D341Med (cell line): ENCODE measurements around the gene VWF.

ENCODE experiments used
- DNase-seq: peaks from one replicate; pipeline ENCODE4 v3.0.0; 2012; ENCODE audit warnings: low spot score

The VWF gene

DNA sequence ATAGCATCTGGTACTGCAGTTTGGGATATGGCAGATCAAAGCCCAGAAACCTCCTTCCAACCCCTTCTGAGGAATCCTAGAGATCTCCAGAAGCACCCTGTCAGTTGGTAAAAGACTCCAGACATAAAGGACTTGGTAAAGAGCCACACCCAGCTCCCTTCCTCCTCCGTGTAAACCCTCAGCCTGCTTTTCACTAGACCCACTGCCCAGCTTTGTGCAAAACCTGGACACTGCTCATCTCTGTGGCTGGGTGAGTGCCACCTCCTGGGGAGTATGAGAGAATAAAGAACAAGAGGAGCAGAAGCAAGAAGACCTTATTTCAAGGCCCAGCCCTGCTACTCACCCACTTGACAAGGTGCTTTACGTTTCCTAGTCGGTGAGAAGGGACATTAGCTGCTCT lies 212.5 kb downstream of the VWF start:
- DNase-seq, result no peak

DNA sequence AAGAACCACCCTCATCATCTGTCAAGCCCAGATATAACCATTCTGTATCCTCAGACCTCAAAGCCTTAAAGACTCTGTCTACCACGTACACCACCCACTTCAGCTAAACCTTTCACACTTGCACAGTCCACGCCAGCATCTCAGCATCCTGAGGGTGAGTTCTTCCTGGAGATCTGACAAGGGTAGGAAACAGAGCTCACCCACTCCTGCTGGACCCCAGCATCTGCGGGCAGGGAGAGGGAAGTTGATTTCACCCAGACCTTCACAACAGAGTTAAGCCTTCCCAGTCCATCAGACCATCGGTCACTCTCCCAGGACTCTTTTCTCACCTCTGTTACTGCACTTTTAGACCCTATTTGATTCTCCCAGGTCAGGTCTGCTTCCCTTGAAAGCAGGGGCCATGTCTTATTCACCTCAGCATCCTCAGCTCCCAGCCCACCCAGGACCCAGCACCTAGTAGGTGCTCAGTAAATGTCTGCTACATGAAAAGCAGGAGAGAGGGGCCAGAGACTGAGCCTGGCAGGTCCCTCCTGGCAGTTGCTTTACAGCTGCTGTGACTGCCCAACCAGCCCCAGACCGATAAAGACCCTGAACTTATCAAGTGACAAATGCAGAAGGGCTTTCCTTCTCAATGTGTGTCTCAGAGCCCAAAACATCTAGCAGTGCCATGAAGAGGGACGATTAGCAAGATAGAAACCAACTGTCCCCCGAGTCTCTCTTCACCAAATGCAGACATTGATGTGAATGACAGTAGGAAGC lies 213.5 kb downstream of the VWF start:
- no peak for DNase-seq

DNA sequence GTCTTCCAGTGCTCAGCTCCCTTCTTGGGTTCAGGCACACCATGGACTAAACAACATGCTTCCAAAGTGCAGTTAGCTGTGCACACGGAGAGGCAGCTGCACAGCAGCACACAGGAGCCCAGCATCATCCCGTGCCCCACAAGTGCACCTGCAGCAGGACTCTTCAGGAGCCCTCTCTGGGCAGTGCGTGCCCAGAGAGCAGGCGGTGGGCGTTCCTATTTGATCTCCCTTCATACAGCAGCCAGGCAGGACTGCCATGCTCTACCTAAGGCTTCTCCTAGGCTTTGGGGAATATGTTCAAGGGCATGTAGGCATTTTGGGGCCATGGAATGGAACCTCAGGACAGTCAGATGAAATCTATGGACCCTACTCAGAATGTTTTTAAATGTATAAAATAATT lies 214.9 kb downstream of the VWF start:
- no peak for DNase-seq

GRCh38 chr12:5908251-5908650 lies 216.2 kb downstream of the VWF start:
- DNase-seq, result no peak

DNA sequence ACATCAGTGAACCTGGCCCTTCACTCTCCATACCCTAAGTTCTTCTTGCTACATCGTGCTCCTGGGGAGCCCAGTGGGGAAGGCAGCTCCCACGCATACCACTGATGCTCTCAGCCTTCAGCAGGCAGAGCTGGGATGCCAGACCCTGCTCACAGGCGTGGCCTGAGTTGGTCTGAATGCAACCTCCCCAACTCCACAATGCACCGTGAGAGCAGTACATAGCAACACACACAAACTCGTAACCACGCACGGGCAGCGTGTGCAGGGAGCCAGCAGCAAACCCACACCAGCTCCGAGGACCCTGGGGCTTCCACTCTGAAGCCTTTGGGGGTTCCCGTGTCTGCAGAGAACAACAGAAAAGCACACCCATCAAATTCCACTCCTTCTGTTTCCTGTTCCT lies 216.7 kb downstream of the VWF start:
- DNase-seq, result no peak

- no peak for DNase-seq
These were observed 218.7 kb downstream of the VWF start for GRCh38 chr12:5905757-5906156.

- DNase-seq, result no peak
These were observed 219.5 kb downstream of the VWF start for GRCh38 chr12:5904969-5905368.

DNA sequence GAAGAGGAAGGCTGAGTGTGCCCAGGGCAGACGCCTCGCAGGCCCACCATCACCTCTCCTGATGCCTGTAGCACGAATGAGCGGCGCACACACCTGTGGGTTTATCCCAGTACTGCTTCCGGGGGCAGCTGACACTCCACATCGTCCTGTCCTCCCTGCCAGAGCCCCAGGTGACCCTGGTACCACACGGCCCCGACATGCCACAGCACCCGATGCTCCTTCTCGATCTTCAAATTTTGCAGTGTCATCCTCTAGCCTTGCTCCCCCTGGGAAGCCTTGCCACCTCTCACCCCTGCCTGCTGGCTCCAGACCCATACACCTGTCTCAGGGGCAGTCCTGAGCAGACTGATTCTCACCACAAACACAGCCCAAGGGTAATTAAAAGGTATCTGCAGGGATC lies 220.0 kb downstream of the VWF start:
- DNase-seq, result no peak

GRCh38 chr12:5902736-5903135 lies 221.7 kb downstream of the VWF start:
- DNase-seq, result no peak

DNA sequence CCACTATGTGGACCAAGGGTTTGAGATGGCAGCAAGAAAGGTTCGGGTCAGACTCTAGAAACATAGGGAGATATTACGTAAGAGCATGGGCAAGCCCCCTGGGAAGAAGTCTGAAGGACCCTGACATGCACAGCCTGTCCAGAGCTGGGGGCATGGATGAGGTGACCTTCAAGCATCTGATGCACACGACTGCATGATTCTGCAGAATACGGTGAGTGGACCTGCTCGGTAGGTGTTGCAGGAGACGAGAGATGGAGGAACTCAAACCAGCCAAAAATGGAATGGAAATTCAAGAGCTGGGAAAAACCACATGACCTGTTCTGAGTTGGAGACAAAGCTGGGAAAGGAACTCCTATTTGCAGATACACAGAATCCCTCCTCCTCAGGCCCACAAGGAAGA lies 223.1 kb downstream of the VWF start:
- no peak for DNase-seq

GRCh38 chr12:5900533-5901205 lies 223.8 kb downstream of the VWF start:
- DNase-seq, result no peak

GRCh38 chr12:5900076-5900475 lies 224.4 kb downstream of the VWF start:
- no peak for DNase-seq

DNA sequence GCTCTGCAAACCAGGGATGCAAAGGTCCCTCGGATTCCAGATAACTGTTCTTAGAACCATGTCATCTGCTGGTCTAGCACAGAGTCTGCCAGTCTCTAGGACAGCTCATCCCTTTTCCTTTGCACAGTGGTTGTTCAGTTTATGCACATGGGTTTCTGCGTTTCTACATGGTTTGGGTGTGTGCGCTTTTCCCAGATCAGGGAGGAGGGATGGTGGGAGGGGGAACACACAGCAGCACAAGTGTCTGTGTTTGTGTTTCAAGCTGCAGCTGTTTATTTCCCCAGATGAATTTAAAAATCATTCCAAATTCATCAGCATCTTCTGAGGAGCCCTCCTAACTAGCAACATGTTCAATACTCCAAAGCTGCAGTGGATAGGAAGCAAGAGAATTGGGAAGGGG lies 224.8 kb downstream of the VWF start:
- no peak for DNase-seq

- no peak for DNase-seq
These were observed 225.6 kb downstream of the VWF start for GRCh38 chr12:5898874-5899273.
